ENCODE data around the gene GIMAP1.

Gene GIMAP1

DNA sequence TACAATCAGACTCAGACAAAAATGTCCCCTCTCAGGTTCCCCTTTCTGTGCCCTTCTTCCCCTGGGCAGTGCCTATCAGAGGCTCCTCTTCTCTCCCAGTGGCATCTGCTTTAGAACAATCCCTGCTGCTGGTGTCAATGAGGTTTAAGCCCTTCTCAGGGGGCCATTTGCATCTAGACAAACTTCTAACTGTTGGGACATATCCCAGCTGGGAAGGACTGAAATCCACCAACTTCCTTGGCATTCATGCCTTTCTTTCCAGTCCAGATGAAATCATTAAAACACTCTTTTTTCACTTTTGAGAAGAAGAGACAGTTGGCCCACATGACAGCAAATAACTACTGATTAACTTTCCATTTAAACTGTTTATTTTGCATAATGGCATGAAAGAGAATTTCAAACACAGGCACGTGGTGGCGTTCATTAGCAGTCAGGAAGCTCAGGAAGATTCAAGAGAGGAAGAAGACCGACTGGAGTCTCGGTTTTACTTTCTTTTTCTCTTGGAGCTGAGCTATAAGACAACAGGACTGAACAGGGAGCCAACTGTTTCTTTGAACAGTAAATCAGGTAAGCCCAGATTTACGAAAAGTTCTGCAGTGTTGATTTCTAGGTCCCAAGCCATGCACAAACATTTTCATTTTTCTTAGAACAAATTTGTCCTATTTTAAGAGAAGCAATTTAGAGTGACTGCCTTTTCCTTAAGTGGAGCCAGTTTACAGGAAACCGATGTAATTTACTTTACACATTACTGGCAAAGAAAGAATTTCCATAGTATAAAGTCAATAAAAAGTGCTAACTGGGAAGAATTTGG lies 31.0 kb upstream of the GIMAP1 start, which contains the start of gene GIMAP2:
Gene GIMAP2, plus strand, starts transcription at position 488 of the 811 bp plus-strand sequence. CDS start 1,354 bp downstream, outside the sequence.
- no peaks in the 10 kb centered on the region for H3K79me2 ChIP-seq (ENCODE audit: low read length)
- no peaks in the 10 kb centered on the region for H3K9me3 ChIP-seq (replicated peaks; ENCODE audit: insufficient read depth, low read length)
- H3F3A ChIP-seq (ENCODE audit: insufficient read depth, low read length) = 0 out of 2 replicates have a peak, but pooled peaks cover 3% of the 10 kb centered on the region
- H2AFZ ChIP-seq (ENCODE audit: low read length) = peak within 1 kb of the TSS; percentile 76
- H3K9me2 ChIP-seq (replicated peaks; ENCODE audit: insufficient read depth, low read length) = no peaks in the 10 kb centered on the region
- peak within 1 kb of the TSS; percentile 79 for H3K4me2 ChIP-seq (ENCODE audit: low read depth, low read length)
- no peaks in the 10 kb centered on the region for H4K20me1 ChIP-seq (ENCODE audit: insufficient read depth, low read length)
- H3K4me3 ChIP-seq (ENCODE audit: low read length) = peak within 1 kb of the TSS; percentile 71
- peak within 1 kb of the TSS; percentile 61 for H3K9ac ChIP-seq (ENCODE audit: low read length)
- DNase-seq = peak; percentile 93
- peaks cover 6% of the 10 kb centered on the region for H3K4me1 ChIP-seq (ENCODE audit: low read length)
- TF ChIP-seq EZH2phosphoT487 (IDR thresholded peaks at IDR 0.05; ENCODE audit: low read length) (no peak), EZH2 (optimal IDR thresholded peaks at IDR 0.05; ENCODE audit: low read depth, low read length) (no peak)
- TF ChIP-seq, protein P1, sequence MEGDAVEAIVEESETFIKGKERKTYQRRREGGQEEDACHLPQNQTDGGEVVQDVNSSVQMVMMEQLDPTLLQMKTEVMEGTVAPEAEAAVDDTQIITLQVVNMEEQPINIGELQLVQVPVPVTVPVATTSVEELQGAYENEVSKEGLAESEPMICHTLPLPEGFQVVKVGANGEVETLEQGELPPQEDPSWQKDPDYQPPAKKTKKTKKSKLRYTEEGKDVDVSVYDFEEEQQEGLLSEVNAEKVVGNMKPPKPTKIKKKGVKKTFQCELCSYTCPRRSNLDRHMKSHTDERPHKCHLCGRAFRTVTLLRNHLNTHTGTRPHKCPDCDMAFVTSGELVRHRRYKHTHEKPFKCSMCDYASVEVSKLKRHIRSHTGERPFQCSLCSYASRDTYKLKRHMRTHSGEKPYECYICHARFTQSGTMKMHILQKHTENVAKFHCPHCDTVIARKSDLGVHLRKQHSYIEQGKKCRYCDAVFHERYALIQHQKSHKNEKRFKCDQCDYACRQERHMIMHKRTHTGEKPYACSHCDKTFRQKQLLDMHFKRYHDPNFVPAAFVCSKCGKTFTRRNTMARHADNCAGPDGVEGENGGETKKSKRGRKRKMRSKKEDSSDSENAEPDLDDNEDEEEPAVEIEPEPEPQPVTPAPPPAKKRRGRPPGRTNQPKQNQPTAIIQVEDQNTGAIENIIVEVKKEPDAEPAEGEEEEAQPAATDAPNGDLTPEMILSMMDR (IDR thresholded peaks at IDR 0.05; ENCODE audit: low read length) = no peak
- H3K27ac ChIP-seq (ENCODE audit: low read length) = peak within 1 kb of the TSS; percentile 41; the same call in 1 of the 2 replicates
- no peaks in the 10 kb centered on the region for H3K27me3 ChIP-seq (replicated peaks; ENCODE audit: insufficient read depth, low read length)
- H3K36me3 ChIP-seq (replicated peaks; ENCODE audit: insufficient read depth, low read length) = no peaks in the 10 kb centered on the region

DNA sequence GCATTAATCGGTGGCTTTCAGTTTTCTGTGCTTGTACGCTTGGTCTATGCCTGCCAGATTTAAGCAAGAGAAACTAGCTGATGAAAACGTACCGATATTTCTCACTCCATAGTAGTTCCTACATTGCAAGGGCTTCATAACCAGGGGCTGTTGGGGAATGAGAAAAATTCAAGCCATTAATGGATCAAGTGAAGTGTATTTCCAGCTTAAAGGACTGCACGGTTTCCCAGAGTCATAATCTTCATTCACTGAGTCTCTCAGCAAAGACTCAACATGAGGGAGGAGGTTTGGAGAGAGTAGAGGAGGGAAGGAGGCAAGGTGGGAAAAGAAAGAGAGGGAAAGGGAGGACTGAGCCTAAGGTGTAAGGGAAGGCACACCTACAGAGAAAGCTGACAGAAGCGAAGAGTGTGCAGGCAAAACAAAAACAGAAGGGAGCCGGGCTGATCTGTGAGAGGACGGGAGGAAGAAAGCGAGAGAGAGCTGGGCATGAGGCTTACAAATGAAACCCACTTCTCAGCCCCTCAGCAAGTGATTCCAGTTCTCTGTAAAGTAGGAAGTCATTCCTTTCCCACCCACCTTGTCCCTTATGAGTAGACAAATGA lies 30.3 kb upstream of the GIMAP1 start:
- Histone ChIP-seq H3K4me3 (ENCODE audit: low read length) (peak overlapping the region; percentile 71), H3K9ac (ENCODE audit: low read length) (peak overlapping the region; percentile 61)

DNA sequence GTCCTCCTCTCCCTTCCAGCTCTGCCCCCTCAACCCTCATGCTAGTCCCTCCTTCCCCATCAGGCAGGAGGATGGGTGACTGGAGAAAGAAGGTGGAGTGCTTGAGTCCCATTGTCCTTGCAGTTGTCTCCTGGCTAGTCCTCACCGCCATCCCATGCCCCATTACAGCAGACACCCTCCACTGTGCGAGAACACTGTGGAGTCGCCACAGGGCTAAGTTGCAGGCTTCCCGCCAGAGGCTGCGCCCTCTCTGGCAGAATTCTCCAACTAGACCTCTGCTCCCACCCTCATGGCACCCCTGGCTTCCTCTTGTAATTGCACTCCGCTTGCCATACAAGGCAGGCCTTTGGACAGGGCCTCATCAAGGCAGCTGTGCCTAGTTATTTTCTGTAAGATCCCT lies 27.8 kb upstream of the GIMAP1 start:
- no peaks in the 10 kb centered on the region for H3K27me3 ChIP-seq (replicated peaks; ENCODE audit: insufficient read depth, low read length)
- no peak overlapping the region for H3K27ac ChIP-seq (ENCODE audit: low read length)
- H3F3A ChIP-seq (ENCODE audit: insufficient read depth, low read length) = 0 out of 2 replicates have a peak, but pooled peaks cover 3% of the 10 kb centered on the region
- no peak overlapping the region for H3K9ac ChIP-seq (ENCODE audit: low read length)
- no peaks in the 10 kb centered on the region for H3K36me3 ChIP-seq (replicated peaks; ENCODE audit: insufficient read depth, low read length)
- no peak overlapping the region for H3K4me3 ChIP-seq (ENCODE audit: low read length)
- no peak for DNase-seq
- H3K79me2 ChIP-seq (ENCODE audit: low read length) = no peaks in the 10 kb centered on the region
- peaks cover 6% of the 10 kb centered on the region for H3K4me1 ChIP-seq (ENCODE audit: low read length)
- TF ChIP-seq EZH2phosphoT487 (IDR thresholded peaks at IDR 0.05; ENCODE audit: low read length) (no peak), EZH2 (optimal IDR thresholded peaks at IDR 0.05; ENCODE audit: low read depth, low read length) (no peak)
- TF ChIP-seq, protein P1 (IDR thresholded peaks at IDR 0.05; ENCODE audit: low read length) = no peak
- no peaks in the 10 kb centered on the region for H3K9me3 ChIP-seq (replicated peaks; ENCODE audit: insufficient read depth, low read length)
- no peaks in the 10 kb centered on the region for H3K9me2 ChIP-seq (replicated peaks; ENCODE audit: insufficient read depth, low read length)
- no peaks in the 10 kb centered on the region for H4K20me1 ChIP-seq (ENCODE audit: insufficient read depth, low read length)
- H2AFZ ChIP-seq (ENCODE audit: low read length) = no peak overlapping the region
- no peak overlapping the region for H3K4me2 ChIP-seq (ENCODE audit: low read depth, low read length)

More for the DNA sequence above, 30.3 kb upstream of the GIMAP1 start:
- no peak for DNase-seq
- Histone ChIP-seq H3K4me2 (ENCODE audit: low read depth, low read length) (peak overlapping the region; percentile 79), H3K27me3 (replicated peaks; ENCODE audit: insufficient read depth, low read length) (no peaks in the 10 kb centered on the region), H3K9me2 (replicated peaks; ENCODE audit: insufficient read depth, low read length) (no peaks in the 10 kb centered on the region), H3K79me2 (ENCODE audit: low read length) (no peaks in the 10 kb centered on the region), H3F3A (ENCODE audit: insufficient read depth, low read length) (0 out of 2 replicates have a peak, but pooled peaks cover 3% of the 10 kb centered on the region), H3K36me3 (replicated peaks; ENCODE audit: insufficient read depth, low read length) (no peaks in the 10 kb centered on the region), H3K27ac (ENCODE audit: low read length) (peak overlapping the region; percentile 41; the same call in 1 of the 2 replicates), H2AFZ (ENCODE audit: low read length) (peak overlapping the region; percentile 76), H4K20me1 (ENCODE audit: insufficient read depth, low read length) (no peaks in the 10 kb centered on the region), H3K9me3 (replicated peaks; ENCODE audit: insufficient read depth, low read length) (no peaks in the 10 kb centered on the region), H3K4me1 (ENCODE audit: low read length) (peaks cover 6% of the 10 kb centered on the region)
- TF ChIP-seq EZH2phosphoT487 (IDR thresholded peaks at IDR 0.05; ENCODE audit: low read length) (no peak), EZH2 (optimal IDR thresholded peaks at IDR 0.05; ENCODE audit: low read depth, low read length) (no peak)
- TF ChIP-seq, protein P1 (IDR thresholded peaks at IDR 0.05; ENCODE audit: low read length) = no peak
